CD4-positive, alpha-beta T cell treated with Interferon gamma for 1 hour (primary cell): Measurements from ENCODE around the gene SEMA3F.

Source experiments
- DNase-seq: peaks from one replicate; pipeline ENCODE4 v3.0.0-alpha.2; 2020

Gene SEMA3F

DNA sequence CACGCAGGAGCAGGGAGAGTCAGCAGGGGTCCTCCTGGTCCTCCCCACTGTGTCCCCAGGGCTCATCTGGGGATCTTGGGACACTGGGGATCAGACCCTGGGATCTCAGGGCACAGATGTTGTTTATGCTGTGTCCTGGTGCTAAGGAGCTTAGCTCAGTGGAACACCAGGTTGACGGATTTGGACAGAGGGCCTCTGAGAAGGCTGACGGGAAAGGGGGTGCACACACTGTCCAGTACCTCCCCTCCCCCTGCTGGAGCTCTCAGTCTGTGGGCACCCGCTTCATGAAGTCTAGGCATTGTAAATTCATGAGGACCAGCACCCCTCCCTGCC is 21.9 kb upstream of the SEMA3F start:
- no peak for DNase-seq

DNA sequence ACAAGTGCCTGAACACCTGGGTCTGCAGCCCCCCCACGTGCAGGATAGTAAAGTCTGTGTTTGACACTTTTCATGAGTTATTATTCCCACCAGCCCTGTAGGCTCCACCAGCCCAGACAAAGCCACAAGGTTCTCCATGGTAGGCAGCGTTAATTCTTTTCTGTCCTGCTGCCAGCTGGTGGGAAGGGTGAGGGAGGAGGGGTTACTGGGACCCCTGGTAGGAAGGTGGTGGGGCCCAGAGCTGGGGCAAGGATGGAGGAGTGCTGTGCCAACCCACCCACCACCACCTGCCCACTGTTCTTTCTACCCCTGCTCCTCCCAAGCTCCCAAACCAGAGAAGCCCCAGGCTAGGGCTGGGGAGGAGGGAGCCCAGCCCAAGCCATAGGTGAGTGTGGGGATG is 20.8 kb upstream of the SEMA3F start:
- no peak for DNase-seq

DNA sequence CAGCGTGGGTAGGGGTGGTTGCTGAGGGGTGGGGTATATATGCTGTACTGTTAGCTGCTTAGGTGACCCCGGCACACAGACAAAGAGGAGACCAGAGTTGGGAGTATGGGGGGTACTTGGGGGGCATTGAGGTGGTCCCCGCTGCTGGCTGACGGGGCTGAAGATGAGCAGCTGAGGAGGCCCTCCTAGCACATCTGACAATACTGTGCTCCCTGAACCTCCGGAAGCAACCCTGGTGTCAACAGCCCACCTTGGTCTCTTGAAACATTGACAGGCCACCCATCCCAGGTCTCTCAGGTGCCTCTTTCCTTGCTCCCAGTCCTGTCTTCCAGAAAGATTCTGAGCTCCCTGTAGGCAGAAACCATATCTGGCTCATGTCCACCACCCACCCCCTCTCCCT is 19.2 kb upstream of the SEMA3F start:
- no peak for DNase-seq

DNA sequence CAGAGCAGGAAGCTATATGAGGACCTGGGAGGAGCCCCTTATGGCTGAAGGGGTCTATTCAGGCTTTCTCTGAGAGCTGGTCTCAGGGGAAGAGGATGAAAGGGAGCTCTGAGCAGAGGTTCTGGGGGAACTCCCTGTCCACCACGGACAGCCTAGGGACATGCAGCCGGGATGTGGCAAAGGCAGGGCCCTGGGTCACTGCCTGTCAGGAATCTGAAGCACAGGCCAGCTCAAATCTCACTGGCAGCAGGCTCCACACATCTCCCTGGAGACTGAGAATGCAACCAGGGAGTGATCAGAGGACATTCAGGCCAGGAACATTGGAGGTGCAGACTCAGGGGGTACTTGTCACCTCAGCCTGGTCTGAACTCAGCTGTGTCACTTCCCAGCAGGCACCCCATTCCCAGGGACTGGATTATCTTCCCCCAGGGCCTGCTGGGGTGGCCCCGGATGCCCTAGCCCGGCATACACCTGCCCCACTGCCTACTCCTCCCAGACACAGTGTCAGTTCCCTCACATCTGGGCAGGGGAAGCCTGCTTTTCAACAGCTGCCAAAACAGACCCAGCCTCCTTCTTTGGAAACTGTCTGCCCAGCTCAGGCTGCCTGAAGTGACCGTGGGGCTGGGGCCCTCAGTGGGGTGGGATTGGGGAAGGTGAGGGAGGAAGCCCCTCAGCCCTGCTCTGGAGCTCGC is 18.3 kb upstream of the SEMA3F start:
- DNase-seq: no peak

DNA sequence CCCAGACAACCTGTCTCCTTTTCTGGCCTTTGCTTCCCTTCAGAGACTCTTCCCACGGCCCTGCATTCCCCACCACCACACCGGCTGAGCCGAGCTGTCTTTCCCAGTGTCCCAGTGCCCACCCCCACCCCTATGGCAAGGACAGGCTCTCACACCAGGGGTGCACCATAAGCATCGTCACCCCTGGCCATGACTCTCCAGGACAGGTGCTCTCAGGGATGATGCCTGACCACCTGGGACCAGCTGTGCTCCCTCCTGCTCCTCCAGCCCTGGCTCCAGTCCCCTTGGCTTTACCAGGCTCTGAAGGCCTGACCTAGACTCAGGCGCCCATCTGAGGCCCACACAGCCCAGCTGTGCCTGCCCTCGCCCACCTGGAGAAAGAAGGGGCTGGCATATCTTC is 17.6 kb upstream of the SEMA3F start:
- DNase-seq: no peak

DNA sequence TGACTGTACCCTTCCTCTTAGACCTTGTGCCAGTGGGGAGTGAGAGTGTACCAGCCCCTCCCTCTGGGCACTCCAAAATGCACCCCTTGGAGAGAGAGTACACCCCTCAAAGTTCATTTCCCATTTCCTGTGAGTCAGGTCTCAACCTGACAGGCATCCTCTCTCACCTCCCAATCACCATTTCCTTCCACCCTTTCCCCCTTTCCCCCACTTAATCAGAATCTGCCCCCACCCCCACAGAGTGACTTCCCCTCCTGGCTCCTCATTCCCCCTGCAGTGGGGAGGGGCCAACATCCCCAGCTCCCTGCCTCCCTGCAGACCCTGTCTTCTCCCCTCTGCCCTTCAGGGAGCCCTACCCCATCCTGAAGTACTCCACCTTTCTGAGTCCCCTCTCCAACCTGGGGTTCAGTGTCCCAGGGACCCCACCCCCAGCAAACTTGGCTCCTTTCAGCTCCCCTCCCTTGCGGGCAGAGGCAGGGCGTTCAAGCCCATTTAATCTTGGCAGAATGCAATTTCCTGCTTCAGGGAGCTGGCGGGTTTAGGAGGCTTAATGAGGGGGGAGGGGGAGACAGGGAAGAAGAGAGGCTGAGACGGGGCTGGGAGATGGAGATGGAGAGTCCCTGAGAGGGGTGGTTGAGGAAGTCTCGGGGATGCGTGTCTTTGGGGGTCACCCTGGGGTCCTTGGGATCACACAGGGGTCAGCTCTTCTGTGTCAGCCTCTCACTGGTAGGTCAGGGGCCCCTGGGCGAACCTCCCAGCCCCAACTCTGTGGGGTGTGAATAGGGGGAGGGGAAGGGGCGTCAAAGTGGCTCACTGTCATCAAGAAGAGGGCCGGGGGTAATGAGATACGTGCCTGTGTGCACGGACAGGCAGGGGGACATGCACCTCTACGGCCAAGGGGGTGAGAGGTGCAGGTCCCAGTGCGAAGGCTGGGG is 16.6 kb upstream of the SEMA3F start:
- no peak for DNase-seq

DNA sequence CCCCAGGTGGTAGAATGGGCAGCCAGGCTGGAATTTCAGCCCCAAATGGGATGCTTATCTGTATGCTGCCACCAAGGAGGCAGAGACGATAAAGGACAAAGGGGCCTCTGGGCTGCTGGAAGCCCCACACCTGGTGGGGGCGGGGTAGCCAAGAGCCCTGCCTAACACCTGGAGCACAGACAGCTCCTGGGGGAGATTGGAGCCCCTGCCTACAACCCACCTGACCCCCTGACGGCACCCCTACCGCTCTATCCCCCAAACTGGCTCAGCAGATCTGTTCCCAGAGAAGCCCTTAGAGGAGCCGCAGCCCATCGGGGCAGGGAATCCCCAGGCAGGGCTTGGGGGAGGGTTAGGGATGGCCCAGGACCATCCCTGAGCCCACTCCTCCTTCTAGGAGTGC is 15.8 kb upstream of the SEMA3F start:
- DNase-seq: no peak

DNA sequence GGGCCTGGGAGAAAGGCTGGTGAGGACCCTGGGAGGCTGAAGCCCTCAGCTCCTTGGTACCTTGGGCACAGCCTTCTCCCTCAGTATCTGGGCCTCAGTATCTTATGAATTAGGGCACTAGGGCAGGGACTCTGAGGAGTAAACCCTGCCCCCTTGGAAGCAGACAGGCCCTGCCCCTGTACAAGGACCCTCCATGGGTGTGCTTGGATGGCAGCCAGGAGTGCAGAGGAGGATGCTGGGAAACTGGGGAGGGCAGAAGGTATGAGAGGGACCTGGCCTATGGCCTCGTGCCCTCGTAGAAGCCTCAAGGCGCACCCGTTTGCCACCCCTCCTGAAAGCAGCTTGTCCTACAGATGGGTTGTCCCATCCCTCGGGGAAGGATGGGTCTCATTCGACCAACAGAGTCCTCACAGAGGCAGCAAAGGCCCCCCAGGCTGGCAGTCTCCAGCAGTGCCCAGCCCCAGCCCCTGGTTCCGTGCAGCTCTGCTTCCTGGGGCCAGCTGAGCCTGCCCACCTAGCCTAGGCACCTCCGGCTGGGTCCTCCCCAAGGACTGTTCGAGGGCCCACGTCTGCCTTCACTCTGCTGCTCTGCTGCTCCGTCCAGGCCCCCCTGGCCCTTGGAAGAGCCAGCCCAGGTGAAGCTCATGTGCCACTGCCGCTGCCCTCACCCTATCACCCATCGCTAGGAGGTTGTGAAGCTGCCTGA is 15.3 kb upstream of the SEMA3F start:
- no peak for DNase-seq

DNA sequence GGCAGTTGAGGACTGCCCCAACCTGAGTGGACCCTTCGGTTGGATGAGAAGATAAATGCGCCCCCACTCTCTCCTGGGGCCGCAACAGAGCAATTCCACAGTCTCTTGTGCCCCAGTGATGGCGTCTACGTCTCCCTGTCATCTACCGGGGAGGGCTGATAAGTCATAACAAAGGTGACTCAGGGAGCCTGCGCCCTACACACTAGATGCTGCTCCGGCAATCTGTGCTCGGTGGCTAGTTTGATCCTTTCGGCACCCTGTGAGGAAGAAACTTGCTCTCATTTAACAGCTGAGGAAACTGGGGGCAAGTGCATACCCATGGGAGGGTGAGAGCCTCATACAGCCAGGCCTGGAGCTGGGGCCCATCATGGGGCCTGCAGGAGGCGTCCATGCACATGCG is 14.1 kb upstream of the SEMA3F start:
- DNase-seq: no peak

DNA sequence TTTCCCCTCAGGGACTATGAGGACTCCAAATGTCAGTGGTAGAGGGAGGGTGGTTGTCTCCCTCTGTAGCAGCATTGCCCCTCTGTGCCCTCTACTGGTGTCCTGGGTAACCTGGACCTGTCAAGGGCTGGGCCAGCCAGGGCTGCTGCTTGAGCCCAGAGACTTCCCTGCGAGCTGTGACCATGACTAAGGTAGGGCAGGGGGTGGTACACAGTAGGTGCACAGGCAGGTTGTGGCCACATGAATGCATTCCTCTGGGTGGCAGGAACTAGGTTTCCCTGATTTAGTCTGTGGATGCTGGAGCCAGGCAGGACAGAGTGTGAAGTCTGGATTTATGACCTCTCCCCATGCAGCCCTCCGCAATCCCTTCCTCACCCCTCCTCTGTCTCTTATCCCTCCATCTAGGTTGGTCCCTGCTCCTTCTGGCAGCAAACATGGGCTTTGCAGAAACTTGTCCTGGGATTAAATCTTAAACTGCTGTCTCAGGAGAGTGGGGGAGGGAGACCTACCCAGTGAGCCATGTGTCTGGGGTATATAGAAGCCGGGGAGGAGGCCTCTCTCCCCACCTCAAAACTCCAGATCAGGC is 8.7 kb upstream of the SEMA3F start:
- DNase-seq: no peak

DNA sequence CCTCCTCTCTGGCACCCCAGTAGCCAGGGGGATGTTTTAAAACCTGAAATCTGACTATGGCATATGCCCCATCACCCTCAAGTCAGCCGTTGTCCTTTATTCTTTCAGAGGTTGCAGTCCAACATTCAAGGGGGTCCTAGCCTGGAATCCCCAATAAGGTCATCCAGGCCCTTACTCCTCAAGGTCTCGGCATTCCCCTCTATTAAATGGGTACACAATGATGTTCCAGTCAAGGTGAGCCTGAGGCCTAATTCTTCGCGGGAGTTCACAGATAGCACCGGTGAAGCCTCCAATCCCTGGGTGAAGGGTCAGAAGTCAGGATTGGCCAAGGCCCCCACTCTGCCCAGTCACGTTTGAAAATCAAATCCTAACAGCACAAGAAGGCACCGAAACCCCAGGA is 8.1 kb upstream of the SEMA3F start:
- no peak for DNase-seq

DNA sequence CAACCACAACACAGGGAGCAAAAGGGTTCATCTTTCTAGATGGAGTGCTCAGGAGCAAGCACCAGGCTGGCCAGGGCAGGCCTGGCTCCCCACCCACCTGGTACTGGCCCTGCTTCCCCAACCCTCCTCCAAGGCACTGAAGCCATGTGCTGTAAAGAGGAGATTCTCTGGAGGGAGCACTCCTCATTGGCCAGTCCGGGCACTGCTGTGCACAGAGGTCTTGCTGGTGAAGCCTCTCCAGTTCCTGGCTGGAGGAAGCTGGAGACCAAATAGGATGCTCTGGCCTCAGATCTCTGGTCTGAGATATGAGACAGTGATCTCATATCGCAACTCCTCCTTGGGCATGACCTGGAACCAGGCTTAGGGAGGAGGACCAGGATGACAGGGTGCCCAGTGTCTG is 7.7 kb upstream of the SEMA3F start:
- no peak for DNase-seq

DNA sequence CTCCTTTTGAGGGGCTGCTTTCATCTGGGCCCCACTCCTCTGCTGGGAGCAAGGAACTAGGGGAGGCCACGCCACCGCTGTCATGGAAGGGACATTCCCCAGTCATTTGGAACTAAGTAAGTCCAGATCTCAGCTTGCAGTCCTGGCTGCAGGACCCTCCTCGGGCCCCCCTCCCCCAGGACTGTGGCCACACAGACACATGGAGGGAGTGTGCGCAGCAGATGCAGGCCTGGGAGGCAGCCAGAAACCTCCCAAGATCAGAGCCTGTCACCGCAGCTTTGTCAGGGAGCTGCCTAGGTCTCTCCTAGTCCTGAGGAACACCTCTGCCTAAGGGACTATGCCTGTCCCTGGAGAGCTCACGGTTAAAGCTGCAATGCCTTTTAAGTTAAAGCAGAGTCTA is 7.3 kb upstream of the SEMA3F start:
- no peak for DNase-seq

DNA sequence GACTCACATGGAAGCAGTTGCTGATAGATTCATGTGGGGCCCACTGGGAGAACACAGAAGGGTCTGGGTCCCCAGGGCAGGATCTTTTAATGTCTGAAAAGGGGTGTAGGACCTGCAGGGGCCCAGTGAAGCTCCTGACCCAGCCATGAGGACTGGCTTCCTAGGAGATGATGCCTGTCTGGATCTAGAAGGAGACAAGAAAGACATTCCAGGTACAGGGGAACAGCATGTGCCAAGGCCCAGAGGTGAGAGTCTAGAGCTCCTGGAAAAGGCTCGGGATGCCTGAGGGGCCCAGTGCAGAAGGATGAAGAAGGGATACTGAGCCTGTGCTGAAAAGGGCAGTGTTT is 4.7 kb upstream of the SEMA3F start:
- DNase-seq: no peak

DNA sequence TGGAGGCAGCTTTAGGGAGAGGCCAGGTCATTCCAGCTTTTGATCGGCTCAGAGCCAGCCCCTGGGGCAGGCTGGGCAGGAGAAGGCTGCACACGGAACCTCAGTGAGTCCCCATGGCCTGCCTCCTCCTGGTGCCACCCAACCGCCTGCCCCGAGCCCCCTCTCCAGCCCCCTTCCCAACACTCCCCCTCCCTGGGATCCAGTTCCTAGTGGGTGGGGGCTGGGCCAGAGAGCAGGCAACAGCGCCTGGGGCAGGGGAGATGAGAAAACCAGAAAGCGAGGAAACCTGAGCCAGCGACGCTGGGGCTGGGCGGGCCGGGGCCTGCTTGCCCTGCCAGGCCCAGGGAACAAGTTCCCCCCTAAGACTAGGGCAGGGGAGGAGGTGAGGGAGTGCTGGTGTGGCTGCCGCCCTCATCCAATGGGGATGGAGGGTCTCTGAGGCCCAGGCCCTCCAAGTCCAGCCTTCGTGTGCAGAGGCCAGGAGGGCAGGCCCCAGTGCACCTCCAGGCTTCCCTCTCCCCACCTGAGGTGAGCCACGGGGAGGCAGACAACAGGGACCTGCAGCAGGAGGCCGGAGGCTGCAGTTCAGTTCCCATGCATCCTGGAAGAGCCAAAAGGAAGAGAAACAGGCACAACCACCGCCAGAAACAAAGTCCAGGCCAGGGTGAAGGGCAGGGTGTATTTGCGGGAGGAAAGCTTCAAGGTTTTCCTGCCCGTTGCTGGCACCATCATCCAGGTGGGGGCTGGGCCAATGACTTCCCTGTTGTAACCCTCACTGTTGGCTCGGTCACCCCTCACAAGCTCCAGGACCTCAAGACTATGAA is 4.0 kb upstream of the SEMA3F start:
- DNase-seq: no peak

DNA sequence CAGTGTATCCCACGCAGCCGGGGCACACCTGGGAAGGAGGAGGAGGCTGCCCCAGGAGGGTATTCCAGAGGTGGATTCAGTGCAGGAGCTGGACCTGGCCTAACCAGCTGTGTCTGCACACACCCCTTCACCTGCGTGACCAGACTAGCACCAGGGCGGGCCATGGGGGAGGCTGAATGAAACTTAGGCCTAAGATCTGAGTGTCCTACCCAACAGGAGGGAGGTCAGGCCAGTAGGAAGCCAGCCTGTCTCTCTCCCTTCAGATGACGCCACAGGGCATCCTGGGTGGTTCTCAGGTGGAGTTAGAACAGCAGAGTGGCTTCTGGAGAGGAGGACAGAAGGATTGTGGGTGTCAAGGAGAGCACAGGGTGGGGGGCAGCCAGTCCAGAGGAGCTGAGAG is 3.4 kb upstream of the SEMA3F start:
- no peak for DNase-seq

DNA sequence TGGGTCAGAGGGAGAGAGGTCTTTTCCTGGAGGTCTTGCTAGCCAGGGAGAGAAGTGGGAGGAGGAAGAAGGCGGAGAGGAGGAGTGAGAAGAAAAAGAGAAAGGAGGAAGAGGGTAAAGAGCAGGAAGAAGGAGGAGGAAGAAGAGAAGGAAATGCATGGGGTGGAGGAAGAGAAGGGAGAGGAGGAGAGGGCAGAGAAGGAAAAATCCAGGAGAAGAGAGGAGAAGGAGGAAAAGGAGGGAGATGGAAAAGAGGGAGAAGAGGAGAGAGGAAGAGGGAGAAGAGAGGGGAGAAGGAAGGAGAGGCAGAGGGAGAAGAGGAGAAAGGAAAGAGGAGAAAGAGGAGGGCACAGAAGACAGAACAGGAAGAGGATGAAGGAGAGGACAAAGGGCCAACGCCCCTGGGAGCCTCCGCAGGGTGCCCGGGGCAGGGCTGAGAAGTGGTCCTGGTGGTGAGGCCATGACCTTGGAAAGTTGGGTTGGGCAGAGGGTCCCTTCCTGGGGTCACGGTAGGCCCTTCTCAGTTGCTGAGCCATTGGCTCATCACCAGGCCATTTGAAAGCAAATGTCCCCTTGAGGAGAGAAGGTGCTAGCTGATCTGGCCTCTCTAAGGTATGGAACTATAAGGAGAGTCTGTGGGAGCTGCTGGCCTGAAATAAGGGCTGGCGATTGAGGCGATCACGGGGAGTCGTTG is 1.2 kb upstream of the SEMA3F start:
- no peak for DNase-seq

DNA sequence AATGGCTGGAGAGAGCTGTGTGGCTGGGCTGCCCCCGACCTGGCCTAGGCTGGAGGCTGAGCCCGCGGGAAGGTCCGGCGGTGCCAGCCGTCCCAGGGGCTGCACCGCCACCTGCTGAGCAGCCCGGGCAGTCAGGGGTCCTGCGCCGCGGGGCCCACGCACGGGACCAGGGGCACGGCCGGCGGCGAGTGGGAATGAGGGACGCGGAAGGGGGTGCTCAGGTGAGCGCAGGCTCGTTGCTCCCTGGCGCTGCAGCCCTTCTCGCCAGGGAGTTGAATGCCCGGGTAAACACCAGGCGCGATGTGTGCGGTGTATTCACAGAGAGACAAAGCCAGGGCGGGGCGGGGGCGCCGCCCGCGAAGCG is 666 bp upstream of the SEMA3F start:
- DNase-seq: no peak

DNA sequence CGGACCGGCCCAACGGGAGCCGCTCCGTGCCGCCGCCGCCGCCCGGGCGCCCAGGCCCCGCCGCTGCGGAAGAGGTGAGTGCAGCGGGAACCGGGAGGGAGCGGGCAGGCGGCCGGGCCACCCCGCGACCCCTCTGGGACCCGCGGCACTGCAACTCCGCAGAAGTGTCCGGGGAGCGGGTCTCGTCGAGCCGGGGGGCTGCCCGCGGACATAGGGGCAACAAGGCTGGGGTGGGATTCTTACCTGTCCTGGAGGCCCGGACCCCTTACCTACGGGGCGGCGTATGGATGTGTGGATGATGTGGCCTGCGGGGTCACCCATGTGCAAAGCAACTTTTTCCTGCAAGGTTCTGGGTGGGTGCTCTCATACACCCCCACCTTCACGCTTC is 361 bp downstream of the SEMA3F start:
- DNase-seq: no peak

DNA sequence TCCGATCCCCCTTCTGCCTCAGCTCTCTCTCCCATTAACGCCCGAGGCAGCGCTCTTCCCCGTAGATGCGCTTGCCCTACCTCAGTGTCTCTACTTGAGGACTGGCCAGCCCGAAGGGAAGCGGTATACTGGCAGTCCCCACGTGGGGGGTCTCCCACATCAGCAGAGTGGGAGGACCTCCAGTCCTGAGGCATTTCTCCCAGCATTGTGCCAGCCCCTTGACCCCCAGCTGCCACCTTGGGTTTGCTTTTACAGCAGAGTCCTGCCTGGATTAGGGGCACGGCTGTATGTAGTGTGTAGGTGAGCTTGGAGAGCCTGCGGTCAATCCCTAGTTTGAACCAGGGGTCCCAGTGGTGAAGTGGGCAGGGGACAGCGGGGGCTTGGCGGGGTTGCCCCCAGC is 767 bp downstream of the SEMA3F start:
- DNase-seq: no peak

DNA sequence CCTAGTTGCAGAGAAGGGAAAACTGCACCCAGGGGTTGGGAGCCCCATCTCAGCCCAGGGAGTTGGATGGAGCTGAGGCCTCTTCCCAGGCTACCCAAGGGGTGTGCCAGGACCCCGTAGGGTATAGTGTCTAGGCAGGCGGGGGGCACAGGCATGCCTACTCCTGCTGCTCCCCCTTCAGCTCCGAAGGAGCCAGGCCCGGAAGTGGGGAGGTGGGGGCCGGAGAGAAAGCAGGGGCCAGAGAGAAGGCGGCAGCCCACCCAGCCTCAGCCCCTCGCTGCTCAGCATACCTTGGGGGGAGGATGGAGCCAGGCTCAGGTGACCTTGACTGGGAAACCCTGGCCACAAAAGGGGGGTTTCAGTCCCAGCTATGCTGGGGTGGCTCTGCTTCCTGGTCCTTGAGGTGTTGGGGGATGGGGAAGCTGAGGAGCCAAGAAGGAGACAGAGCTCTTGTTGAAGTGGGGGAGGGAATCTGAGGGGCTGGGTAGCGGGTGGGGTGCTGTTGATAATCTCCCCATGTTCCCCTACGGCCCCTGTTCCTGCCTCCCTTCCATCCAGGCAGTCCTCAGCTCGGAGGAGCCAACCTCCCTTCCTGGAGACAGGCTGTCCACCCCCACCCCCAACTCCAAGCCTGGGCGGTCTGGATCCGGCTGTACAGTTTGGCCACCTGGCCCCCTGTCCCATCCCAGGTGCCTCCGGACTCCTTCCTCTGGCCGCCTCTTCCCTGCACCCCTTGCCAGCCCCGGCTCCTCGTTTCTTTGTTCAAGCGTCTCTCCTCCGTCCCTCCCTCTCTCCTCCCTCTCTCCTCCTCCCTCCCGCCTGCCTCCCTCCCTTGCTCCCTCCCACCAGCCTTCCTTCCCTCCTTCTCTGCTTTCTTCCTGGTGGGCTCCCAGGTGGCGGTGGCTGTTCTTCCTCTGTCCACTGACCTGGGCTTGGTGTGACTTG is 1.7 kb downstream of the SEMA3F start:
- no peak for DNase-seq
